ENCODE measurements around the gene TREM1. TPM values are rescaled to one million over a fixed set of nuclear protein-coding genes. Genes with fewer than 3 reads are reported as not detected.
A peak's percentile ranks its signal among the peaks of the same experiment; 100 is the strongest.

The TREM1 gene
- total RNA-seq, 2 experiments from 2014 or later: not detected

DNA sequence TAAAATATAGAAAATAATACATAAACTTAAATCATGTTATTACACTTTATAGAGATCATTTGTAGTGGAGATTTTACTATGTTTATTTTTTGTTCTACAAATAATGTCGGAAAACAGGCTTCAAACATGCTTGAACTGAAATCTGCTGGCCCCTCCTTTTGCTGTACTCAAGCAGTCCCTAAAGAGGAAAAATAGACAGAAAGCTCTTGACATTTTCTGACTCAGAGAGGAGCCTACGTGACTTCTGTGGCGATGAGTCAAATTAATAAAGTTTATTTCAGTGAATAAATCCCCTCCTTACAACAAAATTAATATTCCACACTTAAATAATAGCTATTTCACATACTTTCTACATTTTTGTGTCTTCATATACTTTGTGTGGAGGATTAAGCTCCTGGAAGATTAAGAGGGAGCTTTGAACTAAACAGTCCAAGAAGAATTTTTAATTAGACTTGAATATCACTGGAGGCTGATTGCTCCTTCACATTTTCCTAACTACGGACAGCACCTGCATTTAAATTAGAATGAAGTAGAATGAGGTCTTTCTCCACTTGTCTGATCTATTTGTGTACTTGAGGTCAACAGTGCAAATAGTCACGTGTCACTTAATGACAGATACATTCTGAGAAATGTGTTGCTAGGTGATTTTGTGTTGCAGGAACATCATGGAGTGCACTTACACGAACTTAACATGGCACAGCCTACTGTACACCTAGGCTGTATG is 1.7 kb upstream of the TREM1 start:
- Mint-ChIP-seq H3K4me1 (peaks cover 3% of the 10 kb centered on the region), H3K4me3 (no peak overlapping the region), H3K9me3 (ENCODE audit: low read depth) (no peaks in the 10 kb centered on the region), H3K27ac (no peak overlapping the region), H3K36me3 (no peaks in the 10 kb centered on the region), H3K27me3 (peaks cover 29% of the 10 kb centered on the region)
- CTCF ChIA-PET: interaction anchor here (1.2 kb wide), 1 partner anchor 10 kb away, joined by 3 read pairs; no protein-coding TSS in a partner anchor
- ATAC-seq: no peak
- DNase-seq: no peak

DNA sequence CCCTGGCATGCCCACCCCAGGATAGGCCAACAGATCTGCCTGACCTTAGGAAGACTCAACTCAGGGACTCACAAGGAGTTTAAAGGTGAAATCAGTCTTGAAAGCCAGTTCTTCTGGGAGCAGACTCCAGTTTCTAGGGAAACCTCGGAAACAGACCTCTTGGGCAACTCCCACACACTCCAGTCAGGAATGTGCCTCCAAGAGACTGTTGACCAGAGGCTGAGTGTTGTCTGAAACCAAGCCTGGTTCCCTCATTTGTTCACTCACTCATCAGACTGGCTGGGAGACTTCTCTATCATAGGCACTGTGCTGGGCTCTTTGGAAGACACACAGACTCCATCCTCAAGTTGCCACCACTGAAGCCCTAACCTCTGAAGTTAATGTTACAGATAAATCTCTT is 1.8 kb downstream of the TREM1 start:
- CTCF ChIA-PET: no interaction called here
- Mint-ChIP-seq H3K9me3 (ENCODE audit: low read depth) (no peaks in the 10 kb centered on the region), H3K4me1 (peaks cover 3% of the 10 kb centered on the region), H3K4me3 (no peak overlapping the region), H3K27me3 (peaks cover 33% of the 10 kb centered on the region), H3K36me3 (no peaks in the 10 kb centered on the region), H3K27ac (no peak overlapping the region)
- ATAC-seq (no peak), DNase-seq (no peak)

DNA sequence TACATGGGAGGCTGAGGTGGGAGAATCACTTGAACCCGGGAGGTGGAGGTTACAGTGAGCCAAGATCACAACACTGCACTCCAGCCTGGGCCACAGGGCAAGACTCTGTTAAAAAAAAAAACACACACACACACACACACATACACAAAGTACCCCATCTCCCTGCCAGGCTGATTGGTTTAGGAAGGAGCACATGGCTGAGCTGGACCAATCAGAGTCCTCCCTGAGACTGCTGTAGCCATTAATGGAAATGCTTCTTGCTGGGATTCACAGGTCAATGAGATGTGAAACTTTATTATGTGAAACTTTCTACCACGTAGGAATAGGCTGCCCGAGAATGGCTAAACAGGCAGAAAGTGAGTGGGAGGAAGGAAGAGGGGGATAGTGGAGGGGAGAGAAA is 2.9 kb downstream of the TREM1 start:
- ATAC-seq (no peak), DNase-seq (no peak)
- CTCF ChIA-PET: no interaction called here
- Mint-ChIP-seq H3K4me1 (peaks cover 7% of the 10 kb centered on the region), H3K4me3 (no peak overlapping the region), H3K27me3 (peaks cover 32% of the 10 kb centered on the region), H3K36me3 (no peaks in the 10 kb centered on the region), H3K27ac (no peak overlapping the region), H3K9me3 (ENCODE audit: low read depth) (no peaks in the 10 kb centered on the region)

DNA sequence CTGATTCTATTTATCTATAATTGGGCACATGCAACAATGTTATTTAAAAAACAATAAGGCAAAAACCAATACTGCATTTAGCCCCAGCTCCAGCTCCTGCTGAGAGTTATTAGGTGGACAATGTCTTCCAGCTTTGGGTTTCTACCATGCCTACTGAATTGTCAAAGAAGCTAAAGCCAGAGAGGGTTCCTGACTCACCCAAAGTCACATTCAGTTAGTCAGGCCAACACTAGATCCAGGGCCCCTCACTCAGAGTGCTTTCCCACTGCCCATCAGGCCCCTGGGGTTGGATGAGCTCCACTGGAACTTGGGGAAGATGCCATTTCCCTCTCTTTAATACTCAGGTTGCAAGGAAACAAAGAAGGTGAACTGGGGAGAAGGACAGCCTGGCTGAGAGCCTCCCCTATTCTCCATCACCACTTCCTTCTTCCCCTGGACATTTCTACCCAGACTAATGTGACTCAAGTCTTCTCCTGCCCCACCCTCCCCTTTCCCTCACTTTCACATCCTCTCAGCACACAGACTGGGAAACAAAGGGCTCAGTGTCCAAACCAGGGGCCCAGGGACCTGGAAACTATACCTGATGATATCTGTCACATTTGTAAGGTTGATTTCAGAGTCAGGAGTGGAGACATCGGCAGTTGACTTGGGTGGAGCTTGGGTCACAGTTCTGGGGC is 6.0 kb downstream of the TREM1 start:
- no peak for DNase-seq
- Mint-ChIP-seq H3K4me1 (peaks cover 5% of the 10 kb centered on the region), H3K4me3 (no peak overlapping the region), H3K27ac (no peak overlapping the region), H3K36me3 (no peaks in the 10 kb centered on the region), H3K9me3 (ENCODE audit: low read depth) (no peaks in the 10 kb centered on the region), H3K27me3 (peaks cover 17% of the 10 kb centered on the region)
- ATAC-seq: no peak
- CTCF ChIA-PET: interaction anchor here (1.2 kb wide), 1 partner anchor 100 kb away, joined by 3 read pairs; no protein-coding TSS in a partner anchor

DNA sequence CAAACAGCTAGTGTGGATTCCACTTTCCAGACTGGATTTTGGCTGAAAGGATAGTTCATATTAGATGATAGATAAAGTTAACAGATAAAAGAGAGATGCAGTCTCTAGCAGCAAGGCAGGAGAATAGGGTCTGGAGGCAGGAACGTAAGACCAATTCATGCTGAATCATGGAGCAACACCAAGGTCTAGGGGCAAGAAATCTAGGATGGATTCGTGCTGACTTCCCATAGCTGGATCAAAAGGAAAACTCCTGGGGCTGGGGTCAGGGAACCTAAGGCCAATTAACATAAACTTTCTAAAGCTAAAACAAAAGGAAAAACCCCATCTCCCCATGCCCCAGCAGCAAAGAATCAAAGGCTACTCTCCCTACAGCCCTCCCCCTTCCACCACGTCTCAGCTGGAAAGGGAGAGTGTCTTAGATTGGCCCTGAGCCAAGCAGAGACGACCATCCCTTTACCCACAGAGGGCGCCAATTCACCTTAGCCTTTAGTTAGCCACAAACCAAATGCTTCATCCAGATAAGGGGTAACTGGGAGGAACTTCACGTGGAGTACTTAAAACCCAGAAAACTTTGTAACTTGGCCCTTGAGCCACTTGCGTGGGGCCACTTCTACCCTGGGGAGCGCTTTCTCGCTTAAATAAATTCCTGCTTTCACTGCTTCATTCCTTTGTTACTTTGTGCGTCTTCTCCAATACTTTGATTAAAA is 7.6 kb downstream of the TREM1 start:
- Mint-ChIP-seq H3K4me3 (no peak overlapping the region), H3K36me3 (no peaks in the 10 kb centered on the region), H3K27me3 (peaks cover 15% of the 10 kb centered on the region), H3K4me1 (peaks cover 5% of the 10 kb centered on the region), H3K27ac (no peak overlapping the region), H3K9me3 (ENCODE audit: low read depth) (no peaks in the 10 kb centered on the region)
- ATAC-seq (peak; percentile 69), DNase-seq (peak; percentile 75)
- CTCF ChIA-PET: interaction anchor here (0.8 to 2.7 kb wide), 5 partner anchors 9 to 96 kb away, joined by 3 to 10 read pairs (median 3); no protein-coding TSS in a partner anchor

DNA sequence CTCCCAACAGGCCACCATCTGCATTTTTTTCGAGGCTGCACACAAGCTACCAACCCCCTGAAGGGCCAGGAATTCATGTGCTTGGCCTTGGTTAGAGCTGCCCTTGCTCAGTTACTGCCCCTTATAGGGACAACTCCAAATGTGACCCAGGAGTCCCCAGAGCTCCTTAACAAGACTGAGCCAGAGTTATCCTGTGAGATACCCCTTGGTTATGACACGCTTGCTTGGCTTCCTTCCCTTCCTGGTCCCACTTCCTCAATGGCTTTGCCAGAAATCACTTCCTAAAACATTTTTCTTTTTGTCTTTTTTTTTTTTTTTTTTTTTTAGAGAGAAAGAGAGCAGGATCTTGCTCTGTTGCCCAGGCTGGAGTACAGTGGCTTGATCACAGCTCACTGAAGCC is 8.9 kb downstream of the TREM1 start:
- H3K36me3 Mint-ChIP-seq: no peaks in the 10 kb centered on the region
- H3K9me3 Mint-ChIP-seq (ENCODE audit: low read depth): no peaks in the 10 kb centered on the region
- CTCF ChIA-PET: interaction anchor here (0.7 to 2.7 kb wide), 3 partner anchors 42 to 95 kb away, joined by 3 to 10 read pairs (median 3); no protein-coding TSS in a partner anchor
- DNase-seq (no peak), ATAC-seq (no peak)
- peaks cover 5% of the 10 kb centered on the region for H3K4me1 Mint-ChIP-seq
- H3K27me3 Mint-ChIP-seq: peaks cover 13% of the 10 kb centered on the region
- no peak overlapping the region for H3K27ac Mint-ChIP-seq
- H3K4me3 Mint-ChIP-seq: no peak overlapping the region

DNA sequence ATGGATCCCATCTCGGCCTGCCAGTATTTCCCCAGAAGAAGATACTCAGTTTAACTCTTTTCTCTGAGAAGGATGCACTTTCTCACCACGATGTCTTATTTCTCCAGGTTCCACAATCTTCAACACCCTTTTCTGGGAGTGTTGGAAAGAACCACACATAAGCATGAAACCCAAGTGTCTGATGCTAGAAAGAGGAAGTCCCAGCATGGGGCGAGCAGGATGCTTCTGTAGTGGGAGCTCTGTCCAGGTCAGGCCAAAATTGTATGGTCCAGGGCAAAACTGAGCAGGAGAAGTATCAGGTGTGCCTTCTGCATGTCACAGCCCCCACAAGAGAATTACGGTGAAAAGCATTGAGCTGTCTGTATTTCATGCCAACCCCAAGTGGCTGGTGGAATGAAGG is 11.0 kb downstream of the TREM1 start:
- ATAC-seq: no peak
- Mint-ChIP-seq H3K9me3 (ENCODE audit: low read depth) (no peaks in the 10 kb centered on the region), H3K4me3 (no peak overlapping the region), H3K27me3 (peaks cover 11% of the 10 kb centered on the region), H3K4me1 (peaks cover 13% of the 10 kb centered on the region), H3K27ac (no peak overlapping the region), H3K36me3 (no peaks in the 10 kb centered on the region)
- CTCF ChIA-PET: no interaction called here
- no peak for DNase-seq

DNA sequence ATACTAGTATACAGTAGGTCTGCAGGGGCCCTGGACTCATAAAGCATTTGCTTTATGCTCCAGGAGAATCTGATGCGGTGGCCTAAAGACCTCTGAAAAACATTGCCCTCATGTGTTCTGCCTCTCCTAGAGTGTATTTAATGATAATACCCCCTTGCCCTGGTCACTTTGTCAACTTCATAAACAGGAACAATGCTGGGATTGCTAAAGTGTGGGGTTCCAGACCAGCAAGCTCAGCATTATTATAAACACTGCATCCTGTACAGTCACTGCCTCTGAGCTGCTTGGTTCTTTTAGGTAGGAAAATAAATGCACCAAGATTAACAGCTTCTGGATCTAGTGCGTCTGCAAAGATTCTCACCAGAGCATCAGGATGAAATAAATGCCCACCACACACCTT is 12.2 kb downstream of the TREM1 start:
- ATAC-seq: no peak
- CTCF ChIA-PET: no interaction called here

DNA sequence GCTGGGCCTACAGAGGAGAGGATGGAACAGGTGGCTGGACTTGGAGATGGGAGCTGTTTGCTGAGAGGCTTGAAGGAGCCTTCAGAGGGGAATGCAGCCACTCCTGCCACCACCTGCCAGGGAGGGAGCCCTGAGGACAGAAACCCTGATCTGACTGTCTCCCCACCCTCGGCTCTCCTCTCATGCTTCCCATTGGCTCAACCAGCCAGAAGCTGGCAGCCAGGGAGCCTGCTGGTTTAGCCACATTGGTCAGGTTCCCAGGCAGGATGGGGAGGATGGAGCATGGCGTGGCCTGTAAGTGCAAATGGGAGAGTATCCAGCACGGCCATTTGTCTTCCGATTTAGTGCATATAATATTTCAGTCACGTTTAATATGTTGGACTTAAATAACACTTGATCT is 12.8 kb downstream of the TREM1 start:
- Mint-ChIP-seq H3K4me1 (peaks cover 10% of the 10 kb centered on the region), H3K27ac (no peak overlapping the region), H3K4me3 (no peak overlapping the region), H3K9me3 (ENCODE audit: low read depth) (no peaks in the 10 kb centered on the region), H3K36me3 (no peaks in the 10 kb centered on the region), H3K27me3 (peaks cover 11% of the 10 kb centered on the region)
- no peak for ATAC-seq
- CTCF ChIA-PET: no interaction called here
- peak; percentile 16 for DNase-seq

More for the DNA sequence above, 12.2 kb downstream of the TREM1 start:
- DNase-seq: no peak
- H3K27ac Mint-ChIP-seq: no peak overlapping the region
- H3K4me3 Mint-ChIP-seq: no peak overlapping the region
- peaks cover 11% of the 10 kb centered on the region for H3K27me3 Mint-ChIP-seq
- H3K36me3 Mint-ChIP-seq: no peaks in the 10 kb centered on the region
- H3K9me3 Mint-ChIP-seq (ENCODE audit: low read depth): no peaks in the 10 kb centered on the region
- H3K4me1 Mint-ChIP-seq: peaks cover 12% of the 10 kb centered on the region

DNA sequence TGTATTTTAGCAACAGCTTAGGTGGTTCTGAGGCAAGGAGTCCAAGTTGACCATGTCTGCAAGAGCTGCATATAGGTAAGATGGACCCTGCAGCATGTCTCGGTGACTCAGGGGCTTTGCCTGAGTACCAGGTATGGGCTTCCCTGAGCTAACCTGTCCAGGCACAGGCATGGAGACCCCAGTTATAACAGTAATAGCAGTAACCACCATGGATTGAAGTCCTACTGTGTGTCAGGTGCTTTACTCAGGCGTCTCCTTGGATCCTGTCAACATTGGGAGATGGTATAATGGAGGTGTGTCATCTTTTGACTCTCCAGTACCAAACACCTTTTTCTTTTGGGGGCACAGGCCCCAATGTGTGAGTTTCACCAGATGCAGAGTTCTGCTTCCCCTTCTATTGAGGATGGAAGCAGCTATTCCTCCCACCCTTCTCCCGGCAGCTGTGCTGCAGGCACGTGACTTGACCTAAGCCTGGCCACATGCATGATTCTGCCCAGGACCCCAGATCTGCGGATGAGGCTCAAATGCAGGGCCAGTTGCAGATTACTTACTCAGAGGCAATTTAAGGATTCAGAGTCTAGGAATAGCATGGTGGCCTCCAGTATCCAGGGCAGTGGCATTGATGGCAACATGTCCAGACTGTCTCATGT is 13.8 kb downstream of the TREM1 start:
- peak; percentile 33 for DNase-seq
- no peaks in the 10 kb centered on the region for H3K9me3 Mint-ChIP-seq (ENCODE audit: low read depth)
- no peaks in the 10 kb centered on the region for H3K36me3 Mint-ChIP-seq
- CTCF ChIA-PET: no interaction called here
- H3K4me3 Mint-ChIP-seq: no peak overlapping the region
- peaks cover 11% of the 10 kb centered on the region for H3K27me3 Mint-ChIP-seq
- H3K4me1 Mint-ChIP-seq: peaks cover 8% of the 10 kb centered on the region
- H3K27ac Mint-ChIP-seq: no peak overlapping the region
- ATAC-seq: no peak

DNA sequence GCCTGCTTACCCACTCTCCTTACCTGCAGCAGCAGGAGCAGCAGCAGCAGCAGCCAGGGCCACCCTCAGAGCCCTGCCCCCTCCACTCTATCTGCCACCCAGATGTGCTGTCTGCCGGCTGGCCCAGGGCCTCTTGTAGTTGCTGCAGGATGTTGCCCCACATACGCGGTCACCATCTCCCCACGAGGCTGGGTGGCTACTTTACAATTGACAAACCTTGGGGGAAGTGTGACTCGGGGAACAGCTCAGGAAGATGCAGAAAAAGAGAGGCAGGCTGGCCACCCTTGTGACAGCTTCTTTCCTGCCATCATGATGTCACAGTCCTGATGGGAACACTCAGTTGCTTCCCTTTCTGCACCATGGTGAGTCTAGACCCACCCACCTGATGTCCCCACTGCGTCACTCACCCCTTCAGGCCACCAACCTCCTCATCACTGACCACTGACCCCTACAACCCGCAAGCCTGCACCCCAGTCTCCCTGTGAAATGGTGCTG is 14.5 kb downstream of the TREM1 start:
- CTCF ChIA-PET: no interaction called here
- peaks cover 8% of the 10 kb centered on the region for H3K4me1 Mint-ChIP-seq
- no peak overlapping the region for H3K4me3 Mint-ChIP-seq
- H3K27ac Mint-ChIP-seq: no peak overlapping the region
- H3K27me3 Mint-ChIP-seq: peaks cover 9% of the 10 kb centered on the region
- peak; percentile 60 for DNase-seq
- peak; percentile 30 for ATAC-seq
- no peaks in the 10 kb centered on the region for H3K36me3 Mint-ChIP-seq
- H3K9me3 Mint-ChIP-seq (ENCODE audit: low read depth): no peaks in the 10 kb centered on the region

DNA sequence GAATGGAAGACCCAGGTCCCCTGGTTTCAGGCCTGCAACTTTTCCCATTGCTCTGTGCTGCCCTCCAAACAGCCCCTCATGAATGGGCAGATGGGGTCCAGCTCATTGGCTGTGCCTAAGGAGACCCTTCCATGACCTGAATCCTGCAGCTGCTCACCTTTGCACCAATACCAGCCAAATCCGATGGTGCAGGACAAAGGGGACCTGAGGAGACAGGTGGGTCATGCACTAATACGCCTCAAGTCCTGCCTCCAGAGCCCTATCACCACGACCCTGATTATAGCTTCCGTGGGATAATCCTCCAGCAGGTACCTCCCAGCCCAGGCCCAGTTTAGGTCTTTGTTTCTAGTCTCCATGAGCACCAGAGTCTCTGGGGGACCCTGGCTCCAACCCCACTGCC is 16.8 kb downstream of the TREM1 start:
- no peak for ATAC-seq
- CTCF ChIA-PET: interaction anchor here (1.5 to 1.7 kb wide), 2 partner anchors 37 to 177 kb away, joined by 4 read pairs; no protein-coding TSS in a partner anchor
- H3K27me3 Mint-ChIP-seq: no peaks in the 10 kb centered on the region

DNA sequence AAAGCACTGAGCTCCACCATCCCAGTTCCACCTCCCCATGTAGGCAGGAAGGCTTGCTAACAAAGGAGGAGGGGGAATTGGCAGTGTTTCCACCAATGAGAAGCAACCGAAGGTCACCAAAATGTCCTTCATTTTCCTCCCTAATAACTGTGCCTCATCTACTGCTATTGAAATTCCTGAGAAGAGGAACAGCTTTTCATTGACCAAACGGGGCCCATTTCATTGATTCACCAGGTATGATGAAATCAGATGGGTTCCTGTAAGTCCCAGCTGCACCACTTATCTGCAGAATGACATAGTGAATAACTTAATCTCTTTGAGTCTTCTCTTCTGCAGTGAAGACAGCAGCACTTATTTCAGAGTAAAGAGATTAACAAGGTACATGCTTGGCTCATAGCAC is 17.3 kb downstream of the TREM1 start:
- no peak overlapping the region for H3K4me3 Mint-ChIP-seq

More for the DNA sequence above, 16.8 kb downstream of the TREM1 start:
- peak; percentile 38 for DNase-seq
- Mint-ChIP-seq H3K36me3 (no peaks in the 10 kb centered on the region), H3K27ac (no peak overlapping the region), H3K4me3 (no peak overlapping the region), H3K4me1 (peaks cover 8% of the 10 kb centered on the region), H3K9me3 (ENCODE audit: low read depth) (no peaks in the 10 kb centered on the region)

More for the DNA sequence above, 17.3 kb downstream of the TREM1 start:
- no peaks in the 10 kb centered on the region for H3K36me3 Mint-ChIP-seq
- H3K27ac Mint-ChIP-seq: no peak overlapping the region
- no peaks in the 10 kb centered on the region for H3K9me3 Mint-ChIP-seq (ENCODE audit: low read depth)
- CTCF ChIA-PET: interaction anchor here (1.5 to 1.7 kb wide), 2 partner anchors 37 to 177 kb away, joined by 4 read pairs; no protein-coding TSS in a partner anchor
- no peaks in the 10 kb centered on the region for H3K27me3 Mint-ChIP-seq
- ATAC-seq (no peak), DNase-seq (no peak)
- H3K4me1 Mint-ChIP-seq: peaks cover 8% of the 10 kb centered on the region
